WTC11 (cell line): ENCODE data around the gene CTNND2. TPM values are rescaled to one million over a fixed set of nuclear protein-coding genes. Genes with fewer than 3 reads are reported as not detected.

Experiments used
- ATAC-seq: fragments of 200-7000 bp; cut with Tn5 transposase; 2 replicates; pipeline ENCODE4 v1.10.0; 2021; ENCODE audit warnings: mild to moderate bottlenecking, moderate library complexity
- CTCF ChIA-PET: fragments of 300-600 bp; sonication (Branson Sonifier 250); formaldehyde crosslinking; loops from one replicate; lab custom pipeline; 2021; ENCODE audit warnings: antibody characterized with exemption; lab: Charles Lee
- POLR2A ChIA-PET: fragments of 350-600 bp; sonication (Branson Sonifier 250); formaldehyde crosslinking; loops from one replicate; lab custom pipeline; 2021; ENCODE audit warnings: antibody characterized with exemption; lab: Charles Lee
- DNase-seq: peaks from one replicate; pipeline ENCODE4 v3.0.0; 2021; ENCODE audit warnings: low spot score
- H3K27ac Mint-ChIP-seq: 2 replicates; pipeline ENCODE4 v1.8.0; 2021; ENCODE audit warnings: mixed read lengths
- H3K27me3 Mint-ChIP-seq: 2 replicates; pipeline ENCODE4 v1.8.0; 2021; ENCODE audit warnings: low read depth, mild to moderate bottlenecking, moderate library complexity, mixed read lengths
- H3K36me3 Mint-ChIP-seq: 2 replicates; pipeline ENCODE4 v1.8.0; 2021; ENCODE audit warnings: mixed read lengths
- H3K4me1 Mint-ChIP-seq: 2 replicates; pipeline ENCODE4 v1.8.0; 2022; ENCODE audit warnings: mixed read lengths
- H3K4me3 Mint-ChIP-seq: 2 replicates; pipeline ENCODE4 v1.8.0; 2021; ENCODE audit warnings: mild to moderate bottlenecking, moderate library complexity, mixed read lengths
- H3K9me3 Mint-ChIP-seq: 2 replicates; pipeline ENCODE4 v1.8.0; 2021; ENCODE audit warnings: mixed read lengths
- ETV6 ChIP-seq: sonication (generic); formaldehyde crosslinking; IDR thresholded peaks from 2 replicates; pipeline ENCODE4 v1.8.1; 2022; ENCODE audit warnings: mild to moderate bottlenecking, missing genetic modification reagents
- FOXP1 ChIP-seq: sonication (generic); formaldehyde crosslinking; IDR thresholded peaks from 2 replicates; pipeline ENCODE4 v1.8.0; 2022; ENCODE audit warnings: missing genetic modification reagents, mild to moderate bottlenecking, moderate library complexity, borderline replicate concordance
- FOXP4 ChIP-seq: sonication (generic); formaldehyde crosslinking; IDR thresholded peaks from 2 replicates; pipeline ENCODE4 v1.8.0; 2022; ENCODE audit warnings: mild to moderate bottlenecking, missing genetic modification reagents
- HMGA2 ChIP-seq: fragments of 250-450 bp; sonication (Bioruptor Pico); IDR thresholded peaks from 2 replicates; pipeline ENCODE4 v1.4.0; 2021; ENCODE audit warnings: mild to moderate bottlenecking, moderate library complexity
- KAT7 ChIP-seq: sonication (generic); formaldehyde crosslinking; IDR thresholded peaks from 2 replicates; pipeline ENCODE4 v1.8.1; 2023; ENCODE audit warnings: missing genetic modification reagents, mild to moderate bottlenecking, borderline replicate concordance
- MAX ChIP-seq: sonication (generic); formaldehyde crosslinking; IDR thresholded peaks from 2 replicates; pipeline ENCODE4 v1.8.0; 2022; ENCODE audit warnings: mild to moderate bottlenecking, missing genetic modification reagents
- PREB ChIP-seq: sonication (generic); formaldehyde crosslinking; IDR thresholded peaks from 2 replicates; pipeline ENCODE4 v1.8.1; 2022; ENCODE audit warnings: mild to moderate bottlenecking, missing genetic modification reagents, moderate library complexity, borderline replicate concordance
- PRRX2 ChIP-seq: fragments of 250-450 bp; sonication (Bioruptor Pico); IDR thresholded peaks from 2 replicates; pipeline ENCODE4 v1.8.0; 2021; ENCODE audit warnings: mild to moderate bottlenecking
- RELA ChIP-seq: sonication (generic); formaldehyde crosslinking; IDR thresholded peaks from 2 replicates; pipeline ENCODE4 v1.8.1; 2022; ENCODE audit warnings: missing genetic modification reagents, mild to moderate bottlenecking, borderline replicate concordance
- STAT6 ChIP-seq: sonication (generic); formaldehyde crosslinking; conservative IDR thresholded peaks from 2 replicates; pipeline ENCODE4 v1.8.1; 2023; ENCODE audit warnings: mild to moderate bottlenecking, low read depth, missing genetic modification reagents, moderate library complexity
- TEAD1 ChIP-seq: sonication (generic); formaldehyde crosslinking; IDR thresholded peaks from 2 replicates; pipeline ENCODE4 v1.8.0; 2022; ENCODE audit warnings: mild to moderate bottlenecking, missing genetic modification reagents
- ZNF121 ChIP-seq: sonication (generic); formaldehyde crosslinking; IDR thresholded peaks from 2 replicates; pipeline ENCODE4 v1.8.0; 2023; ENCODE audit warnings: missing genetic modification reagents
- ZNF232 ChIP-seq: sonication (generic); formaldehyde crosslinking; IDR thresholded peaks from 2 replicates; pipeline ENCODE4 v1.8.0; 2022; ENCODE audit warnings: mild to moderate bottlenecking, missing genetic modification reagents
- ZNF317 ChIP-seq: sonication (generic); formaldehyde crosslinking; IDR thresholded peaks from 2 replicates; pipeline ENCODE4 v1.8.1; 2023; ENCODE audit warnings: low read depth, mild to moderate bottlenecking, moderate library complexity, missing genetic modification reagents, borderline replicate concordance
- ZNF396 ChIP-seq: fragments of 250-450 bp; sonication (Bioruptor Pico); IDR thresholded peaks from 2 replicates; pipeline ENCODE4 v1.8.0; 2021; ENCODE audit warnings: mild to moderate bottlenecking, moderate library complexity, borderline replicate concordance
- total RNA-seq: library from RNA; stranded (reverse); gene quantifications from 3 replicates; pipeline ENCODE4 v1.2.3, GENCODE V29; 2021
- TF ChIP-seq, protein P1 (sequence below): sonication (generic); formaldehyde crosslinking; IDR thresholded peaks from 2 replicates; pipeline ENCODE4 v1.8.0; 2023; ENCODE audit warnings: missing genetic modification reagents
- TF ChIP-seq, protein P2 (sequence below): sonication (generic); formaldehyde crosslinking; IDR thresholded peaks from 2 replicates; pipeline ENCODE4 v1.8.1; 2023; ENCODE audit warnings: mild to moderate bottlenecking, missing genetic modification reagents, moderate library complexity

The CTNND2 gene
- total RNA-seq, 1 experiment from 2014 or later, result 11.9 TPM

DNA sequence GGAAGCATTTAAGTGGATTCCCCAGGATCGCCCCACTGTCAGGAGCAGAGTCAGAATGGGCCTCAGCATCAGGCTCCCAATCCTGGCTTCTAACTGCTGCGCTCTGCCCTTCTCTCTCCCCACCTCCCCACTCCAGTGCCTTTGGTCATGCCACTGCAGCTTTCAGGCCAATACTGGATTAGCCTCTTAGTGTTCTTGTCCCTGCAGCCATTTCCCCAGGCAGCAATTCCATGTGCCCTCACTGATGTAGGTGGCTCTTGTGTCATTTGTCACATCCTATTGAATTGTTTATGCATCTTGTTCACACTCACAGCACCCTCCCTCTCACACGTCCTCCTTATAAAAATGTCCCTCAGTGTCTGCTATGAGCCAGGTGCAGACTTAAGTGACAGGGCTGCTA is 599.0 kb downstream of the CTNND2 start:
- Mint-ChIP-seq H3K27ac (no peak overlapping the region), H3K27me3 (no peaks in the 10 kb centered on the region), H3K36me3 (no peaks in the 10 kb centered on the region), H3K4me1 (peaks cover 9% of the 10 kb centered on the region; the same call in 1 of the 2 replicates), H3K9me3 (no peaks in the 10 kb centered on the region), H3K4me3 (no peak overlapping the region)
- ChIA-PET POLR2A (no interaction called here), CTCF (no interaction called here)
- no peak for ATAC-seq
- DNase-seq, result no peak
- TF ChIP-seq KAT7 (CRISPR knock-in tag), result no peak
- no peak for TF ChIP-seq ZNF232 (CRISPR knock-in tag)
- TF ChIP-seq ZNF121, result no peak
- TF ChIP-seq FOXP4 (CRISPR knock-in tag), result no peak
- TF ChIP-seq FOXP1 (CRISPR knock-in tag), result no peak

DNA sequence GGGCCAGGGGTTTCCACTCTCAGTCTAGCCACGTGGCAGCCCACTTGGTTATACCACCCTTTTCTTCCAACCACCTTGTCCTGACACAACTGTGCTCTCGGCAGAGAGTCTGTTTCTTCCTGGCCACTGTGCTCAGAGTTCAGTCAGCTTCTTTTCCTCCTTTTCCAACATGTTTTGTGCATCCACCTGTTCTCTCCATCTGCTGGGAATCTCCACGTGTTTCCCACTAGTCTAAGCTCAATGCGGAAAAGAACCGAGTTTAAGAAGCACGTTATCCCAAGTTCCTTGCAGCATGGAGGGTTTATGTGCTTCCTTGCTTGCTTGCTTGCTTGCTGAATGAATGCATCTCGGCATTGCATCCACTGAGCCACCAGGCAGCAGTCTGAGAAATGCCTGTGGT is 599.6 kb downstream of the CTNND2 start:
- CTCF ChIA-PET, result no interaction called here
- no peak for DNase-seq
- Mint-ChIP-seq H3K36me3 (no peaks in the 10 kb centered on the region), H3K27me3 (no peaks in the 10 kb centered on the region), H3K27ac (no peak overlapping the region; the same call in 1 of the 2 replicates), H3K4me1 (peaks cover 9% of the 10 kb centered on the region; the same call in 1 of the 2 replicates), H3K9me3 (no peaks in the 10 kb centered on the region), H3K4me3 (no peak overlapping the region)
- no peak for TF ChIP-seq STAT6 (CRISPR knock-in tag)
- TF ChIP-seq, protein P1, sequence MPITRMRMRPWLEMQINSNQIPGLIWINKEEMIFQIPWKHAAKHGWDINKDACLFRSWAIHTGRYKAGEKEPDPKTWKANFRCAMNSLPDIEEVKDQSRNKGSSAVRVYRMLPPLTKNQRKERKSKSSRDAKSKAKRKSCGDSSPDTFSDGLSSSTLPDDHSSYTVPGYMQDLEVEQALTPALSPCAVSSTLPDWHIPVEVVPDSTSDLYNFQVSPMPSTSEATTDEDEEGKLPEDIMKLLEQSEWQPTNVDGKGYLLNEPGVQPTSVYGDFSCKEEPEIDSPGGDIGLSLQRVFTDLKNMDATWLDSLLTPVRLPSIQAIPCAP, result no peak
- no peak for TF ChIP-seq RELA
- no peak for ATAC-seq
- POLR2A ChIA-PET, result no interaction called here

- Mint-ChIP-seq H3K4me3 (no peak overlapping the region), H3K27me3 (no peaks in the 10 kb centered on the region), H3K4me1 (peaks cover 9% of the 10 kb centered on the region; the same call in 1 of the 2 replicates), H3K36me3 (no peaks in the 10 kb centered on the region), H3K27ac (no peak overlapping the region), H3K9me3 (no peaks in the 10 kb centered on the region)
- DNase-seq (no peak), ATAC-seq (no peak)
- POLR2A ChIA-PET, result no interaction called here
- CTCF ChIA-PET, result no interaction called here
- TF ChIP-seq MAX (CRISPR knock-in tag) (no peak), ZNF317 (CRISPR knock-in tag) (no peak), HMGA2 (CRISPR knock-in tag) (no peak), FOXP4 (CRISPR knock-in tag) (no peak), ETV6 (CRISPR knock-in tag) (no peak), PRRX2 (CRISPR knock-in tag) (no peak), ZNF396 (CRISPR knock-in tag) (no peak), TEAD1 (no peak), PREB (no peak), STAT6 (CRISPR knock-in tag) (no peak), ZNF232 (CRISPR knock-in tag) (no peak)
- TF ChIP-seq, protein P2, sequence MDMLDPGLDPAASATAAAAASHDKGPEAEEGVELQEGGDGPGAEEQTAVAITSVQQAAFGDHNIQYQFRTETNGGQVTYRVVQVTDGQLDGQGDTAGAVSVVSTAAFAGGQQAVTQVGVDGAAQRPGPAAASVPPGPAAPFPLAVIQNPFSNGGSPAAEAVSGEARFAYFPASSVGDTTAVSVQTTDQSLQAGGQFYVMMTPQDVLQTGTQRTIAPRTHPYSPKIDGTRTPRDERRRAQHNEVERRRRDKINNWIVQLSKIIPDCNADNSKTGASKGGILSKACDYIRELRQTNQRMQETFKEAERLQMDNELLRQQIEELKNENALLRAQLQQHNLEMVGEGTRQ (CRISPR knock-in tag), result no peak
These were observed 601.6 kb downstream of the CTNND2 start for GRCh38 chr5:11302663-11303062.
